Caco-2 (cell line): Measurements from ENCODE around the gene HHEX. TPM values are rescaled to one million over a fixed set of nuclear protein-coding genes. Genes with fewer than 3 reads are reported as not detected.

ENCODE experiments used
- BruUV-seq: library from RNA; stranded (reverse); fragments of 400-500 nt; replicated peaks from 2 replicates; lab custom pipeline; 2021; lab: Mats Ljungman, UMichigan
- CTCF ChIA-PET: fragments of 300-600 bp; sonication (Branson Sonifier 250); formaldehyde crosslinking; loops from one replicate; lab custom pipeline; 2022; ENCODE audit warnings: antibody characterized with exemption; lab: Charles Lee
- POLR2A ChIA-PET: fragments of 300-600 bp; sonication (Branson Sonifier 250); formaldehyde crosslinking; loops from one replicate; lab custom pipeline; 2022; ENCODE audit warnings: antibody characterized with exemption; lab: Charles Lee
- DNase-seq, 2 experiments: peaks; one replicate each; pipeline versions ENCODE4 v3.0.0 to v3.0.0-alpha.2; 2020 to 2022
- H3K27me3 ChIP-seq: replicated peaks from 2 replicates; pipeline ENCODE4 v1.6.0; 2011; ENCODE audit warnings: low read length; ENCODE audit not compliant: control insufficient read depth, insufficient read depth
- H3K36me3 ChIP-seq: 2 replicates; pipeline ENCODE4 v1.5.1; 2011; ENCODE audit warnings: low read length; ENCODE audit not compliant: control insufficient read depth, insufficient read depth
- H3K4me1 ChIP-seq: fragments of 250-450 bp; sonication (Bioruptor Pico); 2 replicates; pipeline ENCODE4 v1.5.1; 2020; ENCODE audit warnings: mild to moderate bottlenecking
- H3K4me3 ChIP-seq: 2 replicates; pipeline ENCODE4 v1.5.1; 2011; ENCODE audit warnings: low read depth, mild to moderate bottlenecking, control low read depth, low read length
- H3K9me3 ChIP-seq: fragments of 250-450 bp; sonication (Bioruptor Pico); 2 replicates; pipeline ENCODE4 v1.5.1; 2020; ENCODE audit warnings: mild to moderate bottlenecking, moderate library complexity
- H3K27ac Mint-ChIP-seq: one replicate; pipeline ENCODE4 v1.8.0; 2022; ENCODE audit warnings: mixed read lengths; ENCODE audit not compliant: unreplicated experiment
- H3K27me3 Mint-ChIP-seq: one replicate; pipeline ENCODE4 v1.8.0; 2022; ENCODE audit warnings: mixed read lengths; ENCODE audit not compliant: insufficient read depth, unreplicated experiment
- H3K36me3 Mint-ChIP-seq: one replicate; pipeline ENCODE4 v1.8.0; 2022; ENCODE audit warnings: mild to moderate bottlenecking, mixed read lengths; ENCODE audit not compliant: insufficient read depth, unreplicated experiment
- H3K4me1 Mint-ChIP-seq: one replicate; pipeline ENCODE4 v1.8.0; 2022; ENCODE audit warnings: low read depth, mixed read lengths; ENCODE audit not compliant: unreplicated experiment
- H3K4me3 Mint-ChIP-seq: one replicate; pipeline ENCODE4 v1.8.0; 2022; ENCODE audit warnings: mild to moderate bottlenecking, moderate library complexity, mixed read lengths; ENCODE audit not compliant: unreplicated experiment
- H3K9me3 Mint-ChIP-seq: one replicate; pipeline ENCODE4 v1.8.0; 2022; ENCODE audit warnings: mixed read lengths; ENCODE audit not compliant: unreplicated experiment
- CTCF ChIP-seq, 2 experiments: fragments of 200-600 bp in 1 of 2; IDR thresholded peaks; 1 replicate in 1 of 2; 2 replicates in 1 of 2; pipeline versions ENCODE4 v1.5.1 to v1.8.0; 2011 to 2022; ENCODE audit warnings: antibody characterized with exemption in 1 of 2, control low read depth in 1 of 2, inconsistent platforms in 1 of 2, low read depth in 1 of 2, low read length in 1 of 2, mild to moderate bottlenecking in 1 of 2, moderate library complexity in 1 of 2; ENCODE audit not compliant: insufficient read depth in 1 of 2, severe bottlenecking in 1 of 2, unreplicated experiment in 1 of 2
- intact Hi-C: fragments of 100-400 bp; cut with micrococcal nuclease; formaldehyde crosslinking; loops from one replicate; pipeline ENCODE4 v1.10.0; 2022; ENCODE audit not compliant: unreplicated experiment
- total RNA-seq: library from RNA; stranded (reverse); gene quantifications from 2 replicates; pipeline ENCODE4 v1.2.3, GENCODE V29; 2022

HHEX gene
- total RNA-seq, 1 experiment from 2014 or later = 6.7 TPM

- no peaks in the 10 kb centered on the region for H3K9me3 Mint-ChIP-seq
- TF ChIP-seq CTCF (IDR thresholded peaks at IDR 0.05; ENCODE audit: insufficient read depth in 1 of 2, low read depth in 1 of 2, low read length in 1 of 2, severe bottlenecking in 1 of 2, unreplicated experiment in 1 of 2) = no peak
- ChIA-PET CTCF (no interaction called here), POLR2A (no interaction called here)
- no TSS peak for BruUV-seq
- Histone ChIP-seq H3K36me3 (no peaks in the 10 kb centered on the region), H3K4me1 (no peaks in the 10 kb centered on the region), H3K27me3 (no peaks in the 10 kb centered on the region), H3K4me3 (no peak overlapping the region), H3K9me3 (no peaks in the 10 kb centered on the region)
- peaks cover 8% of the 10 kb centered on the region for H3K27me3 Mint-ChIP-seq
- no peak for DNase-seq
- H3K4me3 Mint-ChIP-seq = no peak overlapping the region
- intact Hi-C loops = no loop called here
- no peak overlapping the region for H3K27ac Mint-ChIP-seq
- H3K4me1 Mint-ChIP-seq = no peaks in the 10 kb centered on the region
- no peaks in the 10 kb centered on the region for H3K36me3 Mint-ChIP-seq
These were observed 52.8 kb downstream of the HHEX start for GRCh38 chr10:92742331-92743228.

Other genes with a start within 250 kb of the HHEX start
- gene IDE, start 115.9 kb upstream of the HHEX start, total RNA-seq = 84.8 and 85.5 TPM in 2 replicates
- gene KIF11, start 96.8 kb upstream of the HHEX start, total RNA-seq = 37.7 TPM in 2 replicates
- gene EXOC6, start 158.6 kb downstream of the HHEX start, total RNA-seq = 12.5 and 13.4 TPM in 2 replicates